Measurements from ENCODE around the gene HBD. TPM values are rescaled to one million over a fixed set of nuclear protein-coding genes. Genes with fewer than 3 reads are reported as not detected.
"Not testable (repeated sequence)": the region's sequence is repeated elsewhere in the genome, so short reads cannot be mapped to it uniquely, and the experiment has no call there.

HBD gene
- total RNA-seq, 2 experiments from 2014 or later, result not detected

- no peaks in the 10 kb centered on the region for H3K36me3 Mint-ChIP-seq (ENCODE audit: low read depth)
- no peak overlapping the region for H3K27ac Mint-ChIP-seq
- Histone ChIP-seq H3K9me3 (ENCODE audit: control insufficient read depth in 1 of 2, insufficient read depth in 1 of 2, low read length in 2 of 2) (no peaks in the 10 kb centered on the region), H3K4me3 (ENCODE audit: low read length) (no peak overlapping the region), H3K27me3 (ENCODE audit: control insufficient read depth in 1 of 2, insufficient read depth in 2 of 2, low read length in 2 of 2) (peaks cover 3% of the 10 kb centered on the region in 2 experiments), H3K4me1 (ENCODE audit: insufficient read depth, low read length) (no peaks in the 10 kb centered on the region), H3K36me3 (ENCODE audit: insufficient read depth, low read length) (no peaks in the 10 kb centered on the region), H3K27ac (ENCODE audit: low read depth in 1 of 2, low read length in 2 of 2) (no peak overlapping the region)
- DNase-seq (no peak), ATAC-seq (ENCODE audit: poor library complexity) (no peak)
- POLR2A ChIA-PET, result no interaction called here
- no peak overlapping the region for H3K4me3 Mint-ChIP-seq
- TF ChIP-seq CTCF (IDR thresholded peaks at IDR 0.05), result no peak
- H3K4me1 Mint-ChIP-seq (ENCODE audit: low read depth), result no peaks in the 10 kb centered on the region
- CTCF ChIA-PET, result no interaction called here
- intact Hi-C loops (cut with DNase I, micrococcal nuclease), result no loop called here
- H3K27me3 Mint-ChIP-seq, result peaks cover 3% of the 10 kb centered on the region
- H3K9me3 Mint-ChIP-seq, result no peaks in the 10 kb centered on the region
These were observed 16.4 kb upstream of the HBD start for GRCh38 chr11:5250543-5251204.

GRCh38 chr11:5249807-5250396 is 15.6 kb upstream of the HBD start, which contains the start of gene HBG1:
Gene HBG1, minus strand, starts transcription at chr11:5249857. Its CDS starts 53 bp downstream, at chr11:5249804.
- H3K4me3 Mint-ChIP-seq; H3K9me3 Mint-ChIP-seq; POLR2A ChIA-PET; DNase-seq; H3K36me3 Mint-ChIP-seq (ENCODE audit: low read depth); H3K4me1 Mint-ChIP-seq (ENCODE audit: low read depth); H3K27ac ChIP-seq (ENCODE audit: low read depth in 1 of 2, low read length in 2 of 2); ATAC-seq (ENCODE audit: poor library complexity); H3K4me3 ChIP-seq (ENCODE audit: low read length); intact Hi-C loops (cut with DNase I, micrococcal nuclease); H3K36me3 ChIP-seq (ENCODE audit: insufficient read depth, low read length); H3K4me1 ChIP-seq (ENCODE audit: insufficient read depth, low read length); H3K27me3 ChIP-seq (ENCODE audit: control insufficient read depth in 1 of 2, insufficient read depth in 2 of 2, low read length in 2 of 2); CTCF ChIA-PET; H3K9me3 ChIP-seq (ENCODE audit: control insufficient read depth in 1 of 2, insufficient read depth in 1 of 2, low read length in 2 of 2); H3K27ac Mint-ChIP-seq; H3K27me3 Mint-ChIP-seq: not testable (repeated sequence)

- ATAC-seq (ENCODE audit: poor library complexity); H3K4me1 Mint-ChIP-seq (ENCODE audit: low read depth); intact Hi-C loops (cut with DNase I, micrococcal nuclease); H3K27me3 ChIP-seq (ENCODE audit: control insufficient read depth in 1 of 2, insufficient read depth in 2 of 2, low read length in 2 of 2); H3K9me3 ChIP-seq (ENCODE audit: control insufficient read depth in 1 of 2, insufficient read depth in 1 of 2, low read length in 2 of 2); H3K9me3 Mint-ChIP-seq; H3K4me3 ChIP-seq (ENCODE audit: low read length); H3K27me3 Mint-ChIP-seq; H3K36me3 Mint-ChIP-seq (ENCODE audit: low read depth); CTCF ChIA-PET; H3K4me3 Mint-ChIP-seq; H3K27ac ChIP-seq (ENCODE audit: low read depth in 1 of 2, low read length in 2 of 2); H3K27ac Mint-ChIP-seq; H3K36me3 ChIP-seq (ENCODE audit: insufficient read depth, low read length); DNase-seq; POLR2A ChIA-PET; H3K4me1 ChIP-seq (ENCODE audit: insufficient read depth, low read length): not testable (repeated sequence)
These were observed 14.2 kb upstream of the HBD start for GRCh38 chr11:5248498-5248897.

GRCh38 chr11:5247472-5248192 is 13.3 kb upstream of the HBD start:
- TF ChIP-seq CTCF (IDR thresholded peaks at IDR 0.05), result no peak

More at GRCh38 chr11:5247472-5248192, 13.3 kb upstream of the HBD start:
- no peak overlapping the region for H3K27ac Mint-ChIP-seq
- ChIA-PET CTCF (no interaction called here), POLR2A (no interaction called here)
- Histone ChIP-seq H3K36me3 (ENCODE audit: insufficient read depth, low read length) (no peaks in the 10 kb centered on the region), H3K27ac (ENCODE audit: low read depth in 1 of 2, low read length in 2 of 2) (no peak overlapping the region), H3K4me1 (ENCODE audit: insufficient read depth, low read length) (no peaks in the 10 kb centered on the region), H3K9me3 (ENCODE audit: control insufficient read depth in 1 of 2, insufficient read depth in 1 of 2, low read length in 2 of 2) (no peaks in the 10 kb centered on the region), H3K4me3 (ENCODE audit: low read length) (no peak overlapping the region), H3K27me3 (ENCODE audit: control insufficient read depth in 1 of 2, insufficient read depth in 2 of 2, low read length in 2 of 2) (peaks cover 3% of the 10 kb centered on the region in 2 experiments)
- no peaks in the 10 kb centered on the region for H3K27me3 Mint-ChIP-seq
- no peaks in the 10 kb centered on the region for H3K36me3 Mint-ChIP-seq (ENCODE audit: low read depth)
- no peak for ATAC-seq (ENCODE audit: poor library complexity)
- H3K9me3 Mint-ChIP-seq, result no peaks in the 10 kb centered on the region
- H3K4me3 Mint-ChIP-seq, result no peak overlapping the region
- no peaks in the 10 kb centered on the region for H3K4me1 Mint-ChIP-seq (ENCODE audit: low read depth)
- DNase-seq, result no peak
- intact Hi-C loops (cut with DNase I, micrococcal nuclease), result no loop called here

Measured in CD4-positive, alpha-beta T cell (primary cell).